Activated CD4-positive, alpha-beta T cell treated with anti-CD3 and anti-CD28 coated beads, Interleukin-2, amount 50 U/mL, for 16 hours (primary cell): ENCODE data around the gene SIK1.
"Not testable (repeated sequence)": the region's sequence is repeated elsewhere in the genome, so short reads cannot be mapped to it uniquely, and the experiment has no call there.

Experiments
- DNase-seq: peaks from one replicate; pipeline ENCODE4 v3.0.0-alpha.2; 2020

The SIK1 gene

DNA sequence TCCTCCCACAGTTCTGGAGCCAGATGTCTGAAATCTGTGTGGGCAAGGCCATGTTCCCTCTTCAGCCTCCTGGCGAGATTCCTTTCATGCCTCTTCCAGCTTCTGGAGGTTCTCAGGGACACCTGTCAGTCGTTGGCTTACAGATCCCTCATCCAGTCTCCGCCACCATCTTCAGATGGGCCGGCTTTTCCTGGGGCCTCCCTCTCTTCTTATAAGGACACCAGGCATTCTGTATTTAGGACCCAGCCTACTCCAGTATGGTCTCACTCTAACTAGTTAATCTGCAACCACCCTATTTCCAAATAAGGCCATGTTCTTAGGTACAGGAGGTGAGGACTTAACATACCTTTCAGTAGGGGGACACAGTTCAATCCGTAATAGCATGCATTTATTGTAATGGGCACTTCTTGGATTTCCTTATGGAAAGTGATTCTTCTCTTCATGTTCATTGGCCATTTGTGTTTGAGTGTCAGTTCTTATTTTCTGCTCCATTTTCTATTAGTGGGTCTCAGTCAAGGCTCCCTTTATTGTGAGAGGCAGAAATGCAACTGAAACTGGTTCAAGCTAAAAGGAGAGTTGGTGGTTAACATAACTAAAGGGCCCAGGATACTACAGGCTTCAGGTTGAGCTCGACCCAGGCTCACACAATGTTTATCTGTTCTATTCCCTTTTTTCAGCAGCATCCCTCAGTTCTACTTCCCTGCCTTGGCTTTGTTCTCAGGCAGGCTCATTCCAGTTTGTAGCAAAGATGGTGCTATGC, 12.6 kb upstream of the SIK1 start:
- DNase-seq, result not testable (repeated sequence)

GRCh38 chr21:43436272-43436671, 9.3 kb upstream of the SIK1 start:
- not testable (repeated sequence) for DNase-seq

- DNase-seq, result not testable (repeated sequence)
Observed at GRCh38 chr21:43433340-43434136, 6.6 kb upstream of the SIK1 start.

- not testable (repeated sequence) for DNase-seq
Observed at GRCh38 chr21:43430830-43431416, 4.0 kb upstream of the SIK1 start.

DNA sequence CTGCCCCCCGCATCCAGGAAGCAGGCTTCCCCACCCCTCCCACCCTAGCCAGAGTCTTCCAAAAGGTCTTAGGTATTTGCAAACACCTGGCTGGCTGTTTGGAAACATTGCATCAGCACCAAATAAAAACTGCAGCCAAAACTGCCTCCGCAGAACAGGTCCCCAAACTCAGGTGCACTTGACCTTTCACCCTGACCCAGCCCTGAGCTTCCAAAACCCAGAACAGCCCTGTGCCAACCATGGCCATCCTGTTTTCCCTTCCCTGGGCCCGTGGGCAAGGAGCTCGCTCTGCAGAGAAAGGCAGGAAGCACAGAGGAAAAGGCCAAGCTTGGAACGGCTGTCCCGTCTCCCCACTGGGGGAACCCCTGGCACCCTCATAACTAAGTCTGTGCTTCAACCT, 2.0 kb upstream of the SIK1 start:
- DNase-seq, result not testable (repeated sequence)

- not testable (repeated sequence) for DNase-seq
Observed at GRCh38 chr21:43427242-43427559, 270 bp upstream of the SIK1 start.

DNA sequence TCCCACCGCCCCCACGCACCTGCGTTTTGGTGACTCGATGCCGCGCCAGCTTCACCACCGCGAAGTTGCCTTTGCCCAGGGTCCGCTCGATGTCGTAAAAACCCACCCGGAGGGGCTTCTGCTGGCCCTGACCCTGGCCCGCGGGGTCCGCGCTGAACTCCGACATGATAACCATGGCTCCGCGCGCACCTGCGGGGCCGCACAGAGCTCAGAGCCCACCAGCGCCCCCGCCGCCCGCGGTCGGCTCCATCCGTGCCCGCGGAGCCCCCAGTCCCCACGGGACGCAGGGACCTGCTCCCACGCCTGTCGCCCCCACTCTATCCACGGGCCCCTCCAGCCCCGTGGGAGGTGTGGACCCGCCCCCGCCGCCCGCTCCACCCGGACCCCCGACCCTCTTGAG, 927 bp downstream of the SIK1 start:
- not testable (repeated sequence) for DNase-seq

- DNase-seq, result not testable (repeated sequence)
Observed at GRCh38 chr21:43419475-43419874, 7.5 kb downstream of the SIK1 start.

DNA sequence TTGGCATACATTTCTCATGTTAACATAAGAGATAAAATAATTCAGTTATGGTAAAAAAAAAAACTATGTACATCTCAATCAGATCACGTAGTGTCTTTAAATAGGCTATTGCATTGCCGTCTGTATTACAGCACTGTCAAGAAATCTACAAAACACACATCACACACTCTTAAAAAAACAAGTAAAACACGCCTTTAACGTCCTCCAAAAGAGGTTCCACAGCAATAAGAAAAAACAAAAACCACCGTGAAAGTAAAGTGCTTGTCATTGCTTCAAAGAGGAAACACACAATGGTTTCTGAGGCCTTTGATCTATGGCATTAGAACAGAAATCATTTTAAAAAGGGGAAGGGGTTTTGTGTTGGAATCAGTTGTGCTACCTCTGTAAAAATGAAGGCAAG, 12.4 kb downstream of the SIK1 start:
- DNase-seq, result not testable (repeated sequence)

GRCh38 chr21:43412020-43412788, 14.7 kb downstream of the SIK1 start:
- not testable (repeated sequence) for DNase-seq

DNA sequence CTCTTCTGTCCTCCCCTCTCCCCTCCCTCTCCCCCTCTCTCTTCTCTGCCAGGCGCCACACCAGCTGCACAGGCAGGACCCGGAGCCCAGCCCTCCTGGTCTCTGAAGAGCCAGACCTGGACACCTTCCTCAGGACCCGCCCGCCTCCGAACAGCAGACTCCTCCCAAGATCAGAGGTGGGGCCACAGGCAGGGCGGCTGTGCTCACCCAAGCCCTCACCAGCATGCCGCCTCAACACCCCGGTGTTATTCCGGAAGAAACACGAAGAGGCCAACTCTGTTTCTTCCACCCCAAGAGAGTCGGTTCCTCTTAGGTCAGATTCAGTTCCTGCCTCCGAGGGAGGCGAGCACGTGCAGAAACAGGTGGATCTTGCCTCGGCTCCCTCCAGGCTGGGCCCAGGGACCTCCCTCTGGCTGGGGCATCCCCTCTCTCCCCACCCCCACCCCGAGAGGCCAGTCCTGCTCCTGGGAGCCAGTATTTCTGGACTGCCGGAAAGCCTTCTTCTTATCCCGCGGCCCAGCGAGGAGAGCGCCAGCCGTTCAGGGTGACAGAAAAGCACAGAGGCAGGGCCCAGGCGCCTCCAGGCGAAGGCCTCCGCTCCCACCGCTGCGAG, 16.4 kb downstream of the SIK1 start:
- not testable (repeated sequence) for DNase-seq

GRCh38 chr21:43407139-43407538, 19.8 kb downstream of the SIK1 start:
- DNase-seq, result not testable (repeated sequence)

DNA sequence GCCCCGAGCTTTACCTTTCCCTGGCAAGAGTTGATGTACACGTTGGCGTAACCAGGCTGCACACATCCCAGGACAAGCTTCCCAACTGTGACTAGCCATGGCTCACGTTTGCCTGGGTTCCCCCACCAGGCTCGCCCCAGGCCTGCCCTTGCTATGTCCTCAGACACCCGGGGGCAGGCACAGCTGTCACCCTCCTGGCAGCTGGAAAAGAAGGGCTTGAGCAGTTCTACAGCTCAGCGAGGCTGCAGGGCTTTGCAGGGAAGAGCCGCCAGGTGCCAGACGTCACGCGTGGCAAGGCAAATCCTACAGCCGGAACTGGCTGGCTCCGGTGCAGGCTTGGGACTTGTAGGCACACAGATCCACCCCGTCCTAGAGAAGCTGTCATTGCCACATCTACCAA, 22.5 kb downstream of the SIK1 start:
- DNase-seq, result not testable (repeated sequence)

- not testable (repeated sequence) for DNase-seq
Observed at GRCh38 chr21:43403651-43404430, 23.1 kb downstream of the SIK1 start.

DNA sequence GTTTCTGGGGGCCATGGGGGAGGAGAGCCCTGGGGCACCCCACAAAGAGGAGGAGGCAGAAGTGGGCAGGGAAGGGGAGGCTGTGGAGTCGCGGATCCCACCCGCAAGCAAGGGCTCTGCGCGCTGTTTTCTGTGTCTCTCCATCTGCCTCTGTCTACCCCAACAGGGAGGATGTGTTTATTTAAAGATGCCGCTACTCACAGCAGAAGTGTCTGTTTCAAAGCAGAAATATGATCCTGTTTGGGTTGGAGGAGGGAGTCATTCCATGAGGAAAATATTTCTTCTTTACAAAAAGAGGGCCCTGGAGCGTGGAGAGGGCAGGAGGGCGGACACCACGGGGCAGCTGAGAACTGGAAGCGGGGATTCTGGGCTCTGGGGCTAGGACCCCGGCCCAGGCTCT, 25.8 kb downstream of the SIK1 start:
- not testable (repeated sequence) for DNase-seq

DNA sequence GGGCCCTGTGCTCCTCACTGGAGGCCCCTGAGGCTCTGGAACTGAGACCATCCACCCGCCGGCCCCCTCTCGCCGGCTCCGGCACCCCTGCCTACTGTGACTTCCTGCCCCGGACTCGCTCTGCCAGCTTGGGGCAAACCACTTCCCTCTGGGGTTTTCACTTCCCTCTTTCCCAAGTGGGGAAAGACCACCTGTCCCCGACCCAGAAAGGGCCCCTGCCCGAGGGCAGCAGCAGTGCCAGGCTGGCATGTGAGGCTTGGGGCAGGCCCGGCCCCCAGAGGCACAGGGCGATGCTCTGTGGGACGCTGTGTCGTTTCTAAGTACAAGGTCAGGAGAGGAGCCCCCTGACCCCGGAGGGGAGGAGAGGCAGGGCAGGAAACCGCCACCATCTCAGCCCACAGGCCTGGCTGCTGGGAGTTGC, 27.3 kb downstream of the SIK1 start:
- DNase-seq, result not testable (repeated sequence)

DNA sequence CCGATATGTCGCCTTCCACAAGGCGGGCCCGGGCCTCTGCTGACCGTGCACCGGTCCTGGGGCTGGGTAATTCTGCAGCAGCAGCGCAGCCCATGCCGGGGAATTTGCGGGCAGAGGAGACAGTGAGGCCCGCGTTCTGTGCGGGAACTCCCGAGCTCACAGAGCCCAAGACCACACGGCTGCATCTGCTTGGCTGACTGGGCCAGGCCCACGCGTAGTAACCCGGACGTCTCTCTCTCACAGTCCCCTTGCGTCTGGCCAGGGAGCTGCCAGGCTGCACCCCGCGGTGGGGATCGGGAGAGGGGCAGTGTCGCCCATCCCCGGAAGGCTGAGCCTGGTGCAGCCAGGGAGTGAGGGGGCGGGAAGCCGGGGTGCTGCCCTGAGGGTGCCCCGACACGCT, 27.8 kb downstream of the SIK1 start:
- DNase-seq, result not testable (repeated sequence)

DNA sequence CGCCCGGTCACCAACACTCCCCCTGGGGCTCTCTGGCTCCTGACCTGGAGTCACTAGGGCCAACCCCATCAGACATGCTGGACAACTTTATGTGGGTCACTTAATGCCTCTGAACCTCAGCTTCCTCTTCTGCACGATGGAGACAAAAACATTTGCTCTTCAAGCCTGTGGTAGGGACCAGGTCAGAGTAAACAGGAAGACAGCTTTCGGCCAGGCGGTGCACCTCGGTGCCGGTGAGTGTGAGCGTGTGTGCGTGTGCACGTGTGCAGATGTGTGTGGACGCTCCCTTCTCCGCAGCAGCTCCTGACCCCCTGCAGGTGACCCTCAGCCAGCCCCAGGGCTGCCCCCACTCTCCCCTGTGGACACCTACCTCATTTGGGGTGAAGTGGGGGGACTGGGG, 28.4 kb downstream of the SIK1 start:
- DNase-seq, result not testable (repeated sequence)

DNA sequence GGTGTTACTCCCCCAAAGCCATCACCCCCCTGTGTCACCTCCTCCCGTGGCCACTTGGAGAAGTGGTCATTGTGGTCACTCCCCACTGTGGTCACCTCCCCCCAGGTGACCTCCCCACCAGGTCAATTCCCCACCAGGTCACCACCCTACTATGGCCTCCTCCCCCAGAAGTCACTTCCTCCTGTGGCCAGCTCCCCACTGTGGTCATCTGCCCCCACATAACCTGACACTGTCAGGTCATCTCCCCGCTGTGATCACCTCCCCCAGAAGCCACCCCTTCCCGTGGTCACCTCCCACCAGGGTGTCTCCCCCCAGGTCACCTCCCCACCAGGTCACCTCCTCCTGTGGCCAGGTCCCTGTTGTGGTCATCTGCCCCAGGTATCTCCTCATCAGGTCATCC, 28.9 kb downstream of the SIK1 start:
- not testable (repeated sequence) for DNase-seq

- not testable (repeated sequence) for DNase-seq
Observed at GRCh38 chr21:43397439-43397808, 29.5 kb downstream of the SIK1 start.

GRCh38 chr21:43396788-43397438, 30.0 kb downstream of the SIK1 start:
- DNase-seq, result not testable (repeated sequence)
